Panc1 (cell line): ENCODE results near the gene PISD. TPM values are rescaled to one million over a fixed set of nuclear protein-coding genes. Genes with fewer than 3 reads are reported as not detected.

ENCODE experiments used
- ATAC-seq: fragments of 200-7000 bp; cut with Tn5 transposase; 2 replicates; pipeline ENCODE4 v1.9.1; 2020; ENCODE audit warnings: mild to moderate bottlenecking, moderate library complexity
- BruUV-seq: library from RNA; stranded (reverse); fragments of 400-500 nt; replicated peaks from 2 replicates; lab custom pipeline; 2021; lab: Mats Ljungman, UMichigan
- CTCF ChIA-PET: fragments of 300-600 bp; sonication (Branson Sonifier 250); formaldehyde crosslinking; loops from one replicate; lab custom pipeline; 2022; ENCODE audit warnings: antibody characterized with exemption; lab: Charles Lee
- POLR2A ChIA-PET: fragments of 300-600 bp; sonication (Branson Sonifier 250); formaldehyde crosslinking; loops from one replicate; lab custom pipeline; 2022; ENCODE audit warnings: antibody characterized with exemption; lab: Charles Lee
- DNase-seq: peaks from one replicate; pipeline ENCODE4 v3.0.0-alpha.2; 2010; ENCODE audit warnings: low read depth, low spot score
- H3K27ac ChIP-seq: 2 replicates; pipeline ENCODE4 v1.5.1; 2011; ENCODE audit warnings: mild to moderate bottlenecking, low read length, inconsistent platforms
- H3K27me3 ChIP-seq: fragments of 200-500 bp; sonication (Bioruptor generic); 2 replicates; pipeline ENCODE4 v1.6.0; 2014; ENCODE audit warnings: low read length, inconsistent platforms; ENCODE audit not compliant: control insufficient read depth, insufficient read depth
- H3K36me3 ChIP-seq: fragments of 200-500 bp; sonication (Bioruptor generic); 2 replicates; pipeline ENCODE4 v1.5.1; 2014; ENCODE audit warnings: inconsistent platforms, mild to moderate bottlenecking, low read length, moderate library complexity; ENCODE audit not compliant: control insufficient read depth, insufficient read depth
- H3K4me1 ChIP-seq: 2 replicates; pipeline ENCODE4 v1.5.1; 2011; ENCODE audit warnings: inconsistent platforms, mild to moderate bottlenecking, low read length, moderate library complexity; ENCODE audit not compliant: control insufficient read depth, insufficient read depth
- H3K4me3 ChIP-seq, 2 experiments: 2 replicates each; pipeline ENCODE4 v1.5.1; 2011 to 2012; ENCODE audit warnings: low read depth in 2 of 2, low read length in 2 of 2, mild to moderate bottlenecking in 2 of 2, inconsistent platforms in 1 of 2, moderate library complexity in 1 of 2
- H3K9me3 ChIP-seq: fragments of 200-500 bp; sonication (Bioruptor generic); 2 replicates; pipeline ENCODE4 v1.5.1; 2014; ENCODE audit warnings: low read depth, mild to moderate bottlenecking, inconsistent platforms, low read length, moderate library complexity; ENCODE audit not compliant: control insufficient read depth, insufficient read depth
- CTCF ChIP-seq: fragments of 450-650 bp; IDR thresholded peaks from 2 replicates; pipeline ENCODE4 v1.5.1; 2017; ENCODE audit warnings: mild to moderate bottlenecking
- POLR2AphosphoS5 ChIP-seq: IDR thresholded peaks from 2 replicates; pipeline ENCODE4 v1.6.1; 2012; ENCODE audit warnings: mild to moderate bottlenecking, low read depth, low read length, moderate library complexity
- REST ChIP-seq, 2 experiments: IDR thresholded peaks; 2 replicates each; pipeline ENCODE4 v1.6.1; 2011 to 2012; ENCODE audit warnings: low read depth in 2 of 2, control low read depth in 1 of 2, low read length in 1 of 2, mild to moderate bottlenecking in 1 of 2, moderate library complexity in 1 of 2; ENCODE audit not compliant: insufficient read depth in 1 of 2
- SIN3A ChIP-seq: IDR thresholded peaks from 2 replicates; pipeline ENCODE4 v1.6.1; 2012; ENCODE audit warnings: low read depth, mild to moderate bottlenecking, low read length, moderate library complexity, borderline replicate concordance; ENCODE audit not compliant: insufficient read depth
- TCF7L2 ChIP-seq: IDR thresholded peaks from 2 replicates; pipeline ENCODE4 v1.6.1; 2011; ENCODE audit warnings: mild to moderate bottlenecking, low read depth, low read length, inconsistent platforms
- in situ Hi-C: cut with HindIII; loops from 2 replicates; pipeline ENCODE4 v1.10.0; 2016; ENCODE audit warnings: low sequenced_read_pairs, low pct_unique_long_range_greater_than_20kb
- intact Hi-C: fragments of 100-400 bp; cut with micrococcal nuclease; formaldehyde crosslinking; loops from one replicate; pipeline ENCODE4 v1.10.0; 2022; ENCODE audit not compliant: unreplicated experiment
- total RNA-seq: library from RNA; stranded (reverse); gene quantifications from one replicate; pipeline ENCODE4 v1.2.1, GENCODE V29; 2021; ENCODE audit not compliant: unreplicated experiment

Gene PISD
- total RNA-seq, 1 experiment from 2014 or later, result 33.8 TPM

GRCh38 chr22:31627223-31627731 is 34.7 kb downstream of the PISD start:
- peaks cover 15% of the 10 kb centered on the region for H3K4me1 ChIP-seq
- H3K27ac ChIP-seq, result no peak overlapping the region
- no peaks in the 10 kb centered on the region for H3K36me3 ChIP-seq
- no peaks in the 10 kb centered on the region for H3K27me3 ChIP-seq
- intact Hi-C loops, result no loop called here
- in situ Hi-C loops, result no loop called here
- no peak for ATAC-seq
- no peak for DNase-seq
- ChIA-PET CTCF (no interaction called here), POLR2A (no interaction called here)
- no peaks in the 10 kb centered on the region for H3K9me3 ChIP-seq
- no TSS peak for BruUV-seq
- H3K4me3 ChIP-seq, result no peak overlapping the region
- TF ChIP-seq CTCF (no peak), REST (IDR thresholded peaks at IDR 0.05; ENCODE audit: insufficient read depth in 1 of 2, low read depth in 2 of 2, low read length in 1 of 2) (no peak)

- ATAC-seq (no peak), DNase-seq (no peak)
- TF ChIP-seq CTCF (no peak), REST (IDR thresholded peaks at IDR 0.05; ENCODE audit: insufficient read depth in 1 of 2, low read depth in 2 of 2, low read length in 1 of 2) (no peak), TCF7L2 (no peak), POLR2AphosphoS5 (no peak), SIN3A (no peak)
- POLR2A ChIA-PET, result interaction anchor here (0.5 kb wide), 1 partner anchor 44 kb away, joined by 4 read pairs; no protein-coding TSS in a partner anchor
- in situ Hi-C loops (no loop called here), intact Hi-C loops (no loop called here)
- Histone ChIP-seq H3K4me3 (no peak overlapping the region), H3K4me1 (peaks cover 15% of the 10 kb centered on the region), H3K36me3 (no peaks in the 10 kb centered on the region), H3K27ac (no peak overlapping the region), H3K27me3 (no peaks in the 10 kb centered on the region), H3K9me3 (no peaks in the 10 kb centered on the region)
- CTCF ChIA-PET, result no interaction called here
- no TSS peak for BruUV-seq
Measured at GRCh38 chr22:31626427-31627150, 35.4 kb downstream of the PISD start.
